DND-41 (cell line): ENCODE results near the gene RAD9A.

Experiments
- ATAC-seq: fragments of 200-7000 bp; cut with Tn5 transposase; 3 replicates; pipeline ENCODE4 v1.9.1; 2021; ENCODE audit warnings: low read depth; ENCODE audit not compliant: insufficient read depth
- DNase-seq: peaks from one replicate; pipeline ENCODE4 v3.0.0-alpha.2; 2020
- H2AFZ ChIP-seq: 2 replicates; pipeline ENCODE4 v1.6.0; 2012; ENCODE audit warnings: low read depth, low read length
- H3K27ac ChIP-seq: 2 replicates; pipeline ENCODE4 v1.5.1; 2012; ENCODE audit warnings: low read length, inconsistent platforms
- H3K27me3 ChIP-seq: fragments of 200-600 bp; sonication (generic); 2 replicates; pipeline ENCODE4 v1.6.0; 2012; ENCODE audit warnings: low read length, mild to moderate bottlenecking, inconsistent platforms; ENCODE audit not compliant: insufficient read depth, poor library complexity
- H3K36me3 ChIP-seq: 2 replicates; pipeline ENCODE4 v1.5.1; 2012; ENCODE audit warnings: low read length, inconsistent platforms; ENCODE audit not compliant: insufficient read depth
- H3K4me1 ChIP-seq: 2 replicates; pipeline ENCODE4 v1.5.1; 2012; ENCODE audit warnings: mild to moderate bottlenecking, low read length; ENCODE audit not compliant: insufficient read depth
- H3K4me2 ChIP-seq: 2 replicates; pipeline ENCODE4 v1.6.0; 2012; ENCODE audit warnings: mild to moderate bottlenecking, moderate library complexity, low read length, inconsistent platforms; ENCODE audit not compliant: insufficient read depth
- H3K4me3 ChIP-seq, 2 experiments: fragments of 200-600 bp in 1 of 2; shearing (Covaris generic) in 1 of 2; 2 replicates each; pipeline ENCODE4 v1.5.1; 2012 to 2016; ENCODE audit warnings: inconsistent platforms in 2 of 2, low read length in 2 of 2, mild to moderate bottlenecking in 2 of 2, low read depth in 1 of 2, moderate library complexity in 1 of 2
- H3K79me2 ChIP-seq: 2 replicates; pipeline ENCODE4 v1.6.0; 2012; ENCODE audit warnings: low read length, inconsistent platforms; ENCODE audit not compliant: insufficient read depth
- H3K9ac ChIP-seq: 2 replicates; pipeline ENCODE4 v1.6.0; 2012; ENCODE audit warnings: low read depth, mild to moderate bottlenecking, inconsistent platforms, low read length, moderate library complexity
- H3K9me3 ChIP-seq: 2 replicates; pipeline ENCODE4 v1.5.1; 2012; ENCODE audit warnings: low read length, moderate library complexity, mild to moderate bottlenecking, inconsistent platforms; ENCODE audit not compliant: insufficient read depth, severe bottlenecking
- H4K20me1 ChIP-seq: 2 replicates; pipeline ENCODE4 v1.6.0; 2012; ENCODE audit warnings: low read length; ENCODE audit not compliant: insufficient read depth
- CTCF ChIP-seq: IDR thresholded peaks from 2 replicates; pipeline ENCODE4 v1.5.1; 2012; ENCODE audit warnings: borderline replicate concordance, low read length, moderate library complexity, mild to moderate bottlenecking; ENCODE audit not compliant: poor library complexity, severe bottlenecking; ENCODE audit errors: extremely low read depth
- EZH2 ChIP-seq: IDR thresholded peaks from 3 replicates; pipeline ENCODE4 v1.6.1; 2012; ENCODE audit warnings: borderline replicate concordance, low read depth, mild to moderate bottlenecking, moderate library complexity, low read length, inconsistent platforms; ENCODE audit not compliant: severe bottlenecking

Gene RAD9A

GRCh38 chr11:67352546-67353316 lies 39.1 kb upstream of the RAD9A start:
- peak; percentile 19 for DNase-seq
- peaks cover 38% of the 10 kb centered on the region for H3K4me1 ChIP-seq

GRCh38 chr11:67353317-67354074 lies 38.3 kb upstream of the RAD9A start, which contains the start of gene POLD4:
TSS of gene POLD4 (minus strand) at chr11:67353546. CDS start at chr11:67353399, 147 bp downstream.
- Histone ChIP-seq H3K27ac (peak within 1 kb of the TSS; percentile 86), H3K4me3 (peak within 1 kb of the TSS; percentile 50 to 87), H3K9ac (peak within 1 kb of the TSS; percentile 73), H4K20me1 (no peaks in the 10 kb centered on the region), H3K4me2 (peak within 1 kb of the TSS; percentile 89), H2AFZ (peak within 1 kb of the TSS; percentile 83), H3K79me2 (peaks cover 8% of the 10 kb centered on the region), H3K27me3 (no peaks in the 10 kb centered on the region), H3K4me1 (peaks cover 38% of the 10 kb centered on the region), H3K36me3 (no peaks in the 10 kb centered on the region; the same call in 1 of the 2 replicates), H3K9me3 (no peaks in the 10 kb centered on the region)
- DNase-seq = peak; percentile 97
- no peak for TF ChIP-seq EZH2
- TF ChIP-seq CTCF = no peak
- peak; percentile 90 for ATAC-seq

More at GRCh38 chr11:67352546-67353316, 39.1 kb upstream of the RAD9A start:
- TF ChIP-seq EZH2 (no peak), CTCF (no peak)
- Histone ChIP-seq H3K27ac (peak overlapping the region; percentile 86), H3K79me2 (peaks cover 8% of the 10 kb centered on the region), H4K20me1 (no peaks in the 10 kb centered on the region), H3K9me3 (no peaks in the 10 kb centered on the region), H3K36me3 (no peaks in the 10 kb centered on the region; the same call in 1 of the 2 replicates), H2AFZ (peak overlapping the region; percentile 75), H3K27me3 (no peaks in the 10 kb centered on the region), H3K4me2 (peak overlapping the region; percentile 89), H3K9ac (peak overlapping the region; percentile 73), H3K4me3 (peak overlapping the region; percentile 50 to 87)
- peak; percentile 41 for ATAC-seq

- Histone ChIP-seq H2AFZ (peak overlapping the region; percentile 83), H3K27ac (peak overlapping the region; percentile 86), H3K27me3 (no peaks in the 10 kb centered on the region), H3K4me1 (peaks cover 38% of the 10 kb centered on the region), H3K79me2 (peaks cover 8% of the 10 kb centered on the region), H3K9ac (peak overlapping the region; percentile 73), H4K20me1 (no peaks in the 10 kb centered on the region), H3K4me2 (peak overlapping the region; percentile 89), H3K9me3 (no peaks in the 10 kb centered on the region), H3K4me3 (peak overlapping the region; percentile 18 to 87; a peak in 3 of 4 replicates), H3K36me3 (no peaks in the 10 kb centered on the region; the same call in 1 of the 2 replicates)
- TF ChIP-seq CTCF = no peak
- TF ChIP-seq EZH2 = no peak
- ATAC-seq = no peak
- no peak for DNase-seq
Measured at GRCh38 chr11:67354075-67355022, 37.4 kb upstream of the RAD9A start.
